Iris pigment epithelial cell (primary cell): ENCODE data around the gene C1QB.

Experiments
- DNase-seq: peaks from one replicate; pipeline ENCODE4 v3.0.0-alpha.2; 2011; ENCODE audit warnings: low read depth

C1QB gene

GRCh38 chr1:22652881-22653316 is at the start of gene C1QB:
Gene C1QB, plus strand, starts transcription at chr1:22653236. Its CDS starts 6,227 bp downstream, at chr1:22659463.
- DNase-seq, result no peak

- DNase-seq, result no peak
Measured at GRCh38 chr1:22606161-22606560, 46.9 kb upstream of the C1QB start.

GRCh38 chr1:22607154-22607553 is 45.9 kb upstream of the C1QB start:
- no peak for DNase-seq

GRCh38 chr1:22608361-22608760 is 44.7 kb upstream of the C1QB start:
- no peak for DNase-seq

GRCh38 chr1:22609291-22609690 is 43.7 kb upstream of the C1QB start:
- no peak for DNase-seq

GRCh38 chr1:22611530-22611947 is 41.5 kb upstream of the C1QB start:
- DNase-seq, result peak; percentile 50

- DNase-seq, result no peak
Measured at GRCh38 chr1:22612671-22613571, 40.1 kb upstream of the C1QB start.

- no peak for DNase-seq
Measured at GRCh38 chr1:22613572-22613918, 39.5 kb upstream of the C1QB start.

GRCh38 chr1:22613951-22614350 is 39.1 kb upstream of the C1QB start:
- DNase-seq, result no peak

- DNase-seq, result no peak
Measured at GRCh38 chr1:22615886-22616285, 37.1 kb upstream of the C1QB start.

- no peak for DNase-seq
Measured at GRCh38 chr1:22616571-22616970, 36.5 kb upstream of the C1QB start.

- DNase-seq, result no peak
Measured at GRCh38 chr1:22618056-22618455, 35.0 kb upstream of the C1QB start.

- DNase-seq, result no peak
Measured at GRCh38 chr1:22619252-22619651, 33.8 kb upstream of the C1QB start.

GRCh38 chr1:22619798-22620197 is 33.2 kb upstream of the C1QB start:
- no peak for DNase-seq

- DNase-seq, result no peak
Measured at GRCh38 chr1:22621761-22622160, 31.3 kb upstream of the C1QB start.

GRCh38 chr1:22625262-22625925 is 27.6 kb upstream of the C1QB start:
- DNase-seq, result peak; percentile 2

- DNase-seq, result no peak
Measured at GRCh38 chr1:22626237-22627157, 26.5 kb upstream of the C1QB start.

- DNase-seq, result no peak
Measured at GRCh38 chr1:22627331-22627730, 25.7 kb upstream of the C1QB start.

GRCh38 chr1:22628698-22629444 is 24.2 kb upstream of the C1QB start:
- no peak for DNase-seq

GRCh38 chr1:22629886-22630285 is 23.1 kb upstream of the C1QB start:
- DNase-seq, result no peak

- DNase-seq, result no peak
Measured at GRCh38 chr1:22633697-22634463, 19.2 kb upstream of the C1QB start.
